Stimulated activated naive CD8-positive, alpha-beta T cell treated with anti-CD3 and anti-CD28 coated beads, Interleukin-15, Interleukin-2, amounts not matched to agents 100 U/mL and 50 U/mL, for 24 hours (primary cell): ENCODE results near the gene BASP1.
"Not testable (repeated sequence)": the region's sequence is repeated elsewhere in the genome, so short reads cannot be mapped to it uniquely, and the experiment has no call there.

ENCODE experiments used
- ATAC-seq: fragments of 150-1000 bp; cut with Tn5 transposase; one replicate; pipeline ENCODE4 v1.10.0; 2021
- DNase-seq: peaks from one replicate; pipeline ENCODE4 v3.0.0; 2021

BASP1 gene

GRCh38 chr5:17289681-17290539, 72.5 kb downstream of the BASP1 start:
- no peak for DNase-seq
- ATAC-seq, result no peak

DNA sequence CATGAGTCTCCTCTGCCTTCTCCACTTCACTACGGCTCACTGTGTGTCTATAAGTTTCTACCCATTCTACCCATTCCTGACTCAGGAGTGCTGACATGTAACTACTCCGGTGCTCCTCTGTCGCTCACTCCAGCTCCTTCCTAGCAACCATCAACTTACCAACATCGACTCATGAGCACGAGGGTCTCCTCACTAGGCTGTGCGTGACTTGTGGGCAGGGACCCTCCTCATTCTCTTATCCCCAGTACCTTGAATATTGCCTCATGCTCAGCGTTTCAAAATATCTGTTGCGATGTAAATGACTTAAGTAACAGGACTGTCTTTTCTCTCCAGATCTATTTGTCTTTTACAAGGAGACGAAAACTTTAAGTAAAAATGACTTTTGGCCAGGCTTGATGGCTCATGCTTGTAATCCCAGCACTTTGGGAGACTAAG, 73.1 kb downstream of the BASP1 start:
- DNase-seq (no peak), ATAC-seq (no peak)

GRCh38 chr5:17292434-17293015, 75.1 kb downstream of the BASP1 start:
- no peak for ATAC-seq
- DNase-seq, result no peak

GRCh38 chr5:17294639-17295311, 77.3 kb downstream of the BASP1 start:
- DNase-seq (no peak), ATAC-seq (no peak)

DNA sequence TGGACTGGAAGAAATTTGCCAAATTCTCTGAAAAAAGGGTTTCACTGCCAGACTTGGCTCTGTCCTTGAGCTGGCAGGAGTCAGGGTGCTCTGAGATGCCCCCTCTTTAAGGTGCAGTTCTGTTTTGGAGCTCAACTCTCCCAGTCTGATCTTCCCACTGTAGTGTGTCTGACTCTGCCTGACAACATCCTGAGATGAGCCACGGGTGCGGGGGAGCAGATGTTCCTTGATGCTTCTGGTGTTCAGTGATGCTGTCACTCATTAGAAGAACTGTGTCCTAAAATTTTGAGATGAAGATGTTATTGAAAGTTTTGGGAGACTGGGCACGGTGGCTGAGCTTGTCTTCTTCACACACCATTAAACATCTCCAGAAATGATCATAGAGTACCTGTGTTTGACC, 78.2 kb downstream of the BASP1 start:
- DNase-seq (no peak), ATAC-seq (no peak)

- ATAC-seq, result no peak
- DNase-seq, result no peak
These were observed 84.7 kb downstream of the BASP1 start for GRCh38 chr5:17302106-17302505.

DNA sequence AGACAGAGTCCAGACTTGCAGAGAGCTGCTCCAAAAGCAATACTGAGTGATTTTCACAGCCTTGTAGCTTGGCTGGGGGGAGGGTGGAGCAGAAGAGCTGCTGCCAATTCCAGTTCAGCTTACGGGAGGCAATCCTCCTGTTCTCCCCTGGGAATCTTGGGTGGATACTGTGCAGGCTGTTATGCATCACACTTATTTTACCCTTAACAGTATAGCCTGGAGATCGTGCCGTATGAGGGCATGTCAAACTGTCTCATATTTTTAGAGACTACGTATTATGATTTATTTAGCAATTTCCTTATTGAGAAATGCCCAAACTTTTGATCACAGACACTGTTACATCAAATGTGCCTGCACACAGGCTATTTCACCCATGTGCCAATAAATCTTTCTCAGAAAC, 85.2 kb downstream of the BASP1 start:
- DNase-seq (no peak), ATAC-seq (no peak)

GRCh38 chr5:17304282-17304681, 86.9 kb downstream of the BASP1 start:
- ATAC-seq, result no peak
- DNase-seq, result no peak

DNA sequence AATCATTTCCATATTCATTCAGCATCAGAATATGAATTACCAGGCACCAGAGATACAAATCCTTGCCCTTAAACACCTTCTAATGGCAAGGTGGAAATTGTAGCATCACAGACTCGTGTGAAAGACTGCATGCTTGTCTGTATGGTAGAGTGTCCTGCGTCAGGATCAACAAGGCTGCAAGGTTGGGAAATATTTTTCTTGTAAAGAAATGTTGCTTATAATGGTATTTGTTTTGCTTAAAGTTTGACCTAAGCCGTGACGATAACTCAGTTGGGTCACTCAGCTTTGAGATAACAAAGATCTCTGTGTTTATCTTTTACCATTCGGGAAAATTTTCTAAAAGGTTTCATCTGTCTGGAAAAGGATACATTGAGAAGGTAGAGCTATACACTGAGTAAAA, 87.6 kb downstream of the BASP1 start:
- DNase-seq (no peak), ATAC-seq (no peak)

DNA sequence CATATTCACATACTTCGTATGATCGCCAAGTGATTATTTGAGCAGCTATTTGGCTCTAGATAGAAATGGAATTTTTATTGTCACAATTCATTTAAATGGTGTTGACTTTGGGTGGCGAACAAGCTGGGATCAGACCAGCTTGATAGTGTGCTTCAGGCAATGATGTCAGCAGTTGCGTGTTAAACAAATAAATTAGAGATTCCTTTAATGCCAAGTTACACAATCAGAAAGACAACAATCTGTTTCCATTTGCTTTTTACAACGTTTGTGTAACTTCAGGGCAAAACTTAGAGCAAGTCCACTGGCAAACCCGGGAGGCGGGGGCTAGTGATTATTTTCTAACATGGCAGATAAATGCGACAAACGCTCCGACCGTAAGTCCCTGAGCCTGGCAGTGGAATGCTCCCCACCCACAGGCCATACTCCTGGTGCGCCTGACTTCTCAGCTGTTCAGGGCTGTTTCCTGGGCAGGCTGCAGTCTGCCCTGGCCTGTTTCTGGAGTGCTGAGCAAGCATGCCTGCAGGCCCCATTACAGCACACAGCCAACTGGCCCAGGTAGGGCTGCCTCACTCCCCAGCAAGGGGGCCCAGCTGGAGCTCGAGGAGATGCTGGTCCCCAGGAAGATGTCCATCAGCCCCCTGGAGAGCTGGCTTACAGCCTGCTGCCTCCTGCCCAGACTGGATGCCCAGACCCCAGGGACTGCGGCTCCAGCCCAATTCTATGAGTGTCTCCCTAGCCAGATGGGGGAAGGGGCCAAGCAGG, 88.7 kb downstream of the BASP1 start:
- no peak for ATAC-seq
- DNase-seq, result no peak

GRCh38 chr5:17306726-17307091, 89.3 kb downstream of the BASP1 start:
- DNase-seq (no peak), ATAC-seq (no peak)

GRCh38 chr5:17307440-17307839, 90.0 kb downstream of the BASP1 start:
- not testable (repeated sequence) for ATAC-seq, DNase-seq

DNA sequence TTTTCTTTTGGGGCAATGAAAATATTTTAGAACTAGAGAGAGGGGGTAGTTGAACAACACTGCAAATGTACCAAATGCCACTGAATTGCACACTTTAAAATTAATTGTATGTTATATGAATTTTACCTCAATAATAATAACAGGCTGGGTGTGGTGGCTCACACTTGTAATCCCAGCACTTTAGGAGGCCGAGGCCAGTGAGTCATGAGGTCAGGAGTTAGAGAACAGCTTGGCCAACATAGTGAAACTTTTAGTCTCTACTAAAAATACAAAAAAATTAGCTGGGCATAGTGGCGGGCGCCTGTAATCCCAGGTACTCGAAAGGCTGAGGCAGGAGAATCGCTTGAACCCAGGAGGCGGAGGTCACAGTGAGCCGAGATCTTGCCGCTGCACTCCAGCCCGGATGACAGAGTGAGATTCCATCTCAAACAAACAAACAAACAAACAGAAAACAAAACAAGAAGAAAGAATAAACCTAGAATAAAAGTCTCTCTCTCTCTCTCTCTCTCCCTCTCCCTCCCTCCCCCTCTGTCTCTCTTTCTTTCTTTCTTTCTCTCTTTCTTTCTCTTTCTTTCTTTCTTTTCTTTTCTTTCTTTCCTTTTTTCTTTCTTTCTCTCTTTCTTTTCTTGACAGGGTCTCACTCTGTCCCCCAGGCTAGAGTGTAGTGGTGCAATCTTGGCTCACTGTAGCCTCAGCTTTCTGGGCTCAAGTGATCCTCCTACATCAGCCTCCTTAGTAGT, 91.1 kb downstream of the BASP1 start:
- ATAC-seq (no peak), DNase-seq (no peak)

DNA sequence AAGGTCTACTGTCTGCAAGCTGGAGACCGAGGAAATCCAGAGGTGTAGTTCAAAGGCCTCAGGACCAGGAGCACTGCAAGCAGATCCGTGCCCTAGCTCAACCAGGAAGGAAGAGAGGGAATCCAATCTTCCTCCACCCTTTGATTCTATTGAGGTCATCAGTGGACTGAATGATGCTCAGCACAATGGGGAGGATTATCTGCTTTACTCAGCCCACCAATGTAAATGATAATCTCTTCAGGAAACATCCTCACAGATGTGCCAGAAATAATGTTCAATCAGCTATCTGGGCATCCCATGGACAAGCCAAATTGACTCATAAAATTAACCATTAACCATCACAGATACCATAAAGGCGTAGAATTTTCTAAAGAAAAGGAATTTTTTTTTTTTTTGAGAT, 92.0 kb downstream of the BASP1 start:
- no peak for ATAC-seq
- no peak for DNase-seq

DNA sequence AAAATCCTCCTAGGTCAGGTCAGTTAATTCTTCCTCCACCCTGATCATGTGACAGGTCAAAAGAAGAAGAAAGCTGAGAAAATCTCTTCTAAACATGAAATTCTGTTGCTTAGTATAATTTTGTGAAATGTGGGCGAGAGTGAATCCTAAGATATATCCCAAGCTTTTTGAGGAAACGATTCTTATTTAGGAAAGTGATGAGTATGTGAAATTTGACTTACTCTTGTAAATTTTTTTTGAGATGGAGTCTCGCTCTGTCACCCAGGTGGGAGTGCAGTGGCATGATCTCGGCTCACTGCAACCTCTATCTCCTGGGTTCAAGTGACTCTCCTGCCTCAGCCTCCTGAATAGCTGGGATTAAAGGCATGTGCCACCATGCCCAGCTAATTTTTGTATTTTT, 93.1 kb downstream of the BASP1 start:
- DNase-seq, ATAC-seq: not testable (repeated sequence)

GRCh38 chr5:17311811-17312210, 94.4 kb downstream of the BASP1 start:
- not testable (repeated sequence) for ATAC-seq, DNase-seq

DNA sequence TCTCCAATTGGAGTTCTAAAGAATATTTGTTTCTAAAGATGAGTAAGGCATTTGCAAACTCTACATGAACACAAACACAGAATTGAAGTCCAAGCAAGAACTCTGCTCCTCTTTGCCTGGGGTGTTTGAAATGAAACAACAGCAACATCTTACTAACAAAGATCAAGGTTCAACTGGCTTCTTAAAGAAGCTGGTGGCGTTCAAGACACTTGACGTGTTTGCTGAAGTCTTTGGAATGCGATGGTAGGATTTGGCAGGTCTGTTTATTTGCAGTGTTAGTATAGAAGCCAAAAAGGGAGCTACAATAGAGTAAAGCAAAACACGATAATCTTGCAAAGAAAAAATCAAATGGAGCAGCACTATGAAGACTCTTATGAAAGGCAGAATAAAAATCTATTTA, 94.9 kb downstream of the BASP1 start:
- no peak for DNase-seq
- no peak for ATAC-seq

GRCh38 chr5:17314907-17315471, 97.6 kb downstream of the BASP1 start:
- DNase-seq (no peak), ATAC-seq (no peak)

GRCh38 chr5:17315710-17316221, 98.3 kb downstream of the BASP1 start:
- DNase-seq, result no peak

GRCh38 chr5:17316970-17317459, 99.6 kb downstream of the BASP1 start:
- ATAC-seq (no peak), DNase-seq (no peak)

More at GRCh38 chr5:17315710-17316221, 98.3 kb downstream of the BASP1 start:
- ATAC-seq, result no peak

- DNase-seq (no peak), ATAC-seq (no peak)
These were observed 100.0 kb downstream of the BASP1 start for GRCh38 chr5:17317473-17317872.
